Glutamatergic neuron (in vitro differentiated cells): ENCODE measurements around the gene TFCP2. TPM values are rescaled to one million over a fixed set of nuclear protein-coding genes. Genes with fewer than 3 reads are reported as not detected.

Experiments used
- DNase-seq: peaks from one replicate; pipeline ENCODE4 v3.0.0; 2022
- H3K27ac Mint-ChIP-seq: one replicate; pipeline ENCODE4 v1.8.0; 2020; ENCODE audit warnings: mild to moderate bottlenecking, mixed read lengths, inconsistent platforms; ENCODE audit not compliant: unreplicated experiment
- H3K27me3 Mint-ChIP-seq: one replicate; pipeline ENCODE4 v1.8.0; 2020; ENCODE audit warnings: mild to moderate bottlenecking, moderate library complexity, mixed read lengths, inconsistent platforms; ENCODE audit not compliant: unreplicated experiment
- H3K36me3 Mint-ChIP-seq: one replicate; pipeline ENCODE4 v1.8.0; 2020; ENCODE audit warnings: mild to moderate bottlenecking, mixed read lengths, inconsistent platforms; ENCODE audit not compliant: unreplicated experiment
- H3K4me1 Mint-ChIP-seq: one replicate; pipeline ENCODE4 v1.8.0; 2020; ENCODE audit warnings: mild to moderate bottlenecking, low read depth, mixed read lengths, inconsistent platforms; ENCODE audit not compliant: unreplicated experiment
- H3K4me3 Mint-ChIP-seq: one replicate; pipeline ENCODE4 v1.8.0; 2020; ENCODE audit warnings: mild to moderate bottlenecking, mixed read lengths, inconsistent platforms; ENCODE audit not compliant: unreplicated experiment
- H3K9me3 Mint-ChIP-seq: one replicate; pipeline ENCODE4 v1.8.0; 2020; ENCODE audit warnings: mild to moderate bottlenecking, moderate library complexity, mixed read lengths, inconsistent platforms; ENCODE audit not compliant: unreplicated experiment
- CTCF ChIP-seq: fragments of 200-600 bp; sonication (generic); IDR thresholded peaks from one replicate; pipeline ENCODE4 v1.5.0; 2021; ENCODE audit not compliant: partially characterized antibody, unreplicated experiment
- total RNA-seq: library from RNA; stranded (reverse); fragmentation: NEBNext Ultra II Directional; extraction: Animal tissue kit (Norgen Biotek cat#: 25700); gene quantifications from one replicate; pipeline ENCODE4 v1.2.1, GENCODE V29; 2021; ENCODE audit not compliant: unreplicated experiment

TFCP2 gene
- total RNA-seq, 1 donor from 2014 or later, result 21.7 TPM

DNA sequence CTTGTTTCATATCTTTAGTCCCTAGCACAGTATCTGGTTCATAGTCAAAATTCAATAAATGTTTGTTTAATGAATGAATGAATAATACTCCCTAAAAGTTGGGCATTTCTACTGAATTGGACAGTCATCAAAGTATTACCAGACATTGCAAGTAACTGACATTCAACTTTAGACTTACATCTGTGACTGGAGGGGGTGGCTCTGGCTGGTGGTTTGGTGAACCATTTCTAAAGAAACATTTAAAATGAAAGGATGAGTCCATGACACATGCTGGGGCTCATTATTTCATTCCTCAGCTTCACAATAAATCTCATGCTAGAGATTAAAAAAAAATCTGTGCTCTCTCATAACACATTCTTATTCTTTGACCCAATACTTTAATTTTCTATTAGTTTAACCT, 69.0 kb downstream of the TFCP2 start:
- no peaks in the 10 kb centered on the region for H3K36me3 Mint-ChIP-seq
- TF ChIP-seq CTCF, result no peak
- H3K27ac Mint-ChIP-seq, result no peak overlapping the region
- H3K4me3 Mint-ChIP-seq, result no peak overlapping the region
- no peak for DNase-seq
- peaks cover 1% of the 10 kb centered on the region for H3K9me3 Mint-ChIP-seq
- H3K4me1 Mint-ChIP-seq, result no peaks in the 10 kb centered on the region
- peaks cover 2% of the 10 kb centered on the region for H3K27me3 Mint-ChIP-seq

DNA sequence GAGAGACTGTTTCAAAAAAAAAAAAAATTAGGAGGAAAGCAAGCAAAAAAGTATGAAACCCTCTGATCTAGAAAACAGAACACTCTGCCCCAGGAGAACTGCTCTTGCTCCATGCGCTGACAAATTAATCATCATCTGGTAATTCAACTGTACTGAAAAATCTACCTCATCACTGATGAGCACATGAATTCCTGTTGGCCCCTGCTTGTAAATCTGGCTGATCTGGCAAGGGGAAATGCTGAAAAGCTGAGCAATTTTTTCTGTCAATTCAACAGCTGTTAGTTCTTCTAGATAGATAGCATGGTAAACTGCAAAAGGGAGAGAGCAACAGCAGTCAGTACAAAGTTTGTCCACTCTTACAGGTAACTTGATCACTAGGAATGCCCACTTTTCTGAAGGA, 74.3 kb downstream of the TFCP2 start:
- Mint-ChIP-seq H3K4me3 (no peak overlapping the region), H3K4me1 (no peaks in the 10 kb centered on the region), H3K9me3 (peaks cover 1% of the 10 kb centered on the region), H3K27me3 (no peaks in the 10 kb centered on the region), H3K27ac (no peak overlapping the region), H3K36me3 (no peaks in the 10 kb centered on the region)
- TF ChIP-seq CTCF, result no peak
- DNase-seq, result no peak

DNA sequence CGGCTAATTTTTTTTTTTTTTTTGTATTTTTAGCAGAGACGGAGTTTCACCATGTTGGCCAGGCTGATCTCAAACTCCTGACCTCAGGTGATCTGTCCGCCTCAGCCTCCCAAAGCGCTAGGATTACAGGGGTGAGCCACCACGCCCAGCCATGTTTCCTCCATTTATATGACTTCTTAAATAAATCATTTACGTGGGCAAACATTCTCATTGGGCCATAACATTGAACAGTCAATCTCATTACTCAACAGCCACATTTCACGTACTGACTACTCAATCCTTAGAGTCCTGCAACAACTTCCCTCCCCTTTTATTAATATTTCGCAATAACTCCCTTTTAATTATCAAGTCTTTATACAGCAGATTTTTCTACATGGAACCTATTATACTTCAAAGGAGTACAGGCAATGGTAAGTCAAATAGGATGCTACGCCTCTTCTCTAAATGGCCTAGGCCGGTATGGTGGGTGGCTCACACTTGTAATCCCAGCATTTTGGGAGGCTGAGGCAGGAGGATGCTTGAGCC, 82.2 kb downstream of the TFCP2 start:
- no peak for DNase-seq
- no peaks in the 10 kb centered on the region for H3K27me3 Mint-ChIP-seq
- H3K36me3 Mint-ChIP-seq, result no peaks in the 10 kb centered on the region
- no peaks in the 10 kb centered on the region for H3K9me3 Mint-ChIP-seq
- H3K4me3 Mint-ChIP-seq, result no peak overlapping the region
- H3K4me1 Mint-ChIP-seq, result no peaks in the 10 kb centered on the region
- no peak for TF ChIP-seq CTCF
- H3K27ac Mint-ChIP-seq, result no peak overlapping the region

DNA sequence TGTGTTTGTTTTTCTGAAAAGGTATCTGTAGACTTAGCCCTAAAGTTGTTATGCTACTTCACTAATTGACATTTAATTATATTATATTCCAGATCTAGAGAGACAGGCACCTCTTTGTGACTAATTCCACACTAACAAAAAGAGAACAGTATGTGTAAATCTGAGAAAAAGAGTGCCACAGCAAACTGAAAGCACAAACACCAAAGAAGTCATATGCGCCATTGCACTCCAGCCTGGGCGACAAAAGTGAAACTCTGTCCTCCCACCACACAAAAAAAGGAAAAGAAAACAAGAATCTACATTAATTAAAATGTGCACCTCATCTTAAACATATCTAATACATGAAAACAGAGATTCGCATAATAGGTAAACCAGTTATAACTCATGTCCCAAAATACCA, 85.1 kb downstream of the TFCP2 start:
- Mint-ChIP-seq H3K27me3 (peaks cover under 1% of the 10 kb centered on the region), H3K4me3 (no peak overlapping the region), H3K4me1 (no peaks in the 10 kb centered on the region), H3K36me3 (no peaks in the 10 kb centered on the region), H3K9me3 (no peaks in the 10 kb centered on the region), H3K27ac (no peak overlapping the region)
- TF ChIP-seq CTCF, result no peak
- no peak for DNase-seq

DNA sequence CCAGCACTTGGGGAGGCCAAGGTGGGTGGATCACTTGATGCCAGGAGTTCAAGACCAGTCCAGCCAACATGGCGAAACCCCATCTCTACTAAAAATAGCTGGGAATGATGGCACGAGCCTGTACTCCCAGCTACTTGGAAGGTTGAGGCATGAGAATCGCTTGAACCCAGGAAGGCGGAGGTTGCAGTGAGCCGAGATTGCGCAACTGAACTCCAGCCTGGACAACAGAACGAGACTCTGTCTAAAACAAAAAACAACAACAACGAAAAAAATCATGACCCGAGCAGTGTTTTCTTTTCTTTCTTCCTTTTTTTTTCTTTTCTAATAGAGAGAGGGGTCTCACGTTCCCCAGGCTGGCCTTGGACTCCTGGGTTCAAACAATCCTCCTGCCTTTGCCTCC, 86.0 kb downstream of the TFCP2 start:
- H3K9me3 Mint-ChIP-seq, result no peaks in the 10 kb centered on the region
- no peak for DNase-seq
- peaks cover 3% of the 10 kb centered on the region for H3K27me3 Mint-ChIP-seq
- no peak for TF ChIP-seq CTCF
- H3K27ac Mint-ChIP-seq, result no peak overlapping the region
- H3K4me1 Mint-ChIP-seq, result peaks cover 3% of the 10 kb centered on the region
- no peaks in the 10 kb centered on the region for H3K36me3 Mint-ChIP-seq
- H3K4me3 Mint-ChIP-seq, result no peak overlapping the region
